GM18499 (cell line): ENCODE data around the gene SLC29A1.
"Not testable (repeated sequence)": the region's sequence is repeated elsewhere in the genome, so short reads cannot be mapped to it uniquely, and the experiment has no call there.

ENCODE experiments used
- ATAC-seq: cut with Tn5 transposase; IDR thresholded peaks from one replicate; pipeline ENCODE4 v1.9.1; 2021; ENCODE audit warnings: moderate number of reproducible peaks; ENCODE audit not compliant: insufficient read depth, unreplicated experiment

Gene SLC29A1

DNA sequence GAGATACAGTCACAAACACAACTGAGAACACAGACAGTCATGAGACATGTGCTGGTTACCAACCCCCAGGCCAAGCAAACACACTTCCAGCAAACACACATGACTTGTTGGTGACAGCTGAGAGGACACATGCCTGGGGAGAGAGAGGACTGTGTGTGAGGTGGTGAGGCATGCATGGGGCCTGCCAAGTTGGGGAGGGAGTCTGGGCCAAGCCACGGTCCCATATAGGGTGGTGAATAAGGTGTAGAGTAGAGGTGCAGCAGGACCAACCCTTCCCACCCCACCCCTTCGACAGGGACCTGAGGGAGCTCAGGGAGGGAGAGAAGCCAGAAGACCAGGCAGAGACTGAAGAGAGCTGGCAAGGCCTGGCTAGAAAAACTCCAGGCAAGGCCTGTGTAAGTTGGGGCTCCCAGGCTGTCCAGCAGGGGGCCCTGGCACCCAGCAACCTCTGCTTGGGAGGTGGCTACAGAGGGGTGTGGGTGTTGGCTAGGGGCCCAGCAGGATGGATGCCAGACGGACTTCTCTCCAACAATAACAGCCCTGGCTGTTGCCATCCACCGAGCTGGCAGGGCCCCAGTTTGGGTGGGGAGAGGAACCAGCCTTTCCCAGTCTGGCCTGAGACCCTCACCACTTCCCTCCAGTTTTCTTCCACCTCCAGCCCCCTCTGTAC is 2.0 kb upstream of the SLC29A1 start:
- no peak for ATAC-seq

DNA sequence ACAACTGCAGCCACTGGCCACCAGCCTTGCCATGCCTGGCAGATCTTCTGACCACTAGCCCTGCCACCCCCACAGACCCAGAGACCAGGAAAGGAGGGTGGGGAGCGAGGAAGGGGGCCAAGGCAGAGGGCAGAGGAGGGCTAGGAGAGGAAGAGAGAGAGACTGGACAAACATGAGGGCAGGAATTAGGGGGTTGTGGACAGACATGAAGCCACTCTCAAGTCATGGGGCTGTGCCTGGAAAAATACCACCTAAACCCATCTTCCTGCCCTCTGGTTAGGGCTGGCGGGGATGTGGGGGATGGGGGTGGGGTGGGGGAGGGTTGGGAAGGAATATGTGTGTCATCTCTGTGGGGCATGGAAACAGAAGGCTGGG is 1.4 kb upstream of the SLC29A1 start:
- ATAC-seq = no peak

DNA sequence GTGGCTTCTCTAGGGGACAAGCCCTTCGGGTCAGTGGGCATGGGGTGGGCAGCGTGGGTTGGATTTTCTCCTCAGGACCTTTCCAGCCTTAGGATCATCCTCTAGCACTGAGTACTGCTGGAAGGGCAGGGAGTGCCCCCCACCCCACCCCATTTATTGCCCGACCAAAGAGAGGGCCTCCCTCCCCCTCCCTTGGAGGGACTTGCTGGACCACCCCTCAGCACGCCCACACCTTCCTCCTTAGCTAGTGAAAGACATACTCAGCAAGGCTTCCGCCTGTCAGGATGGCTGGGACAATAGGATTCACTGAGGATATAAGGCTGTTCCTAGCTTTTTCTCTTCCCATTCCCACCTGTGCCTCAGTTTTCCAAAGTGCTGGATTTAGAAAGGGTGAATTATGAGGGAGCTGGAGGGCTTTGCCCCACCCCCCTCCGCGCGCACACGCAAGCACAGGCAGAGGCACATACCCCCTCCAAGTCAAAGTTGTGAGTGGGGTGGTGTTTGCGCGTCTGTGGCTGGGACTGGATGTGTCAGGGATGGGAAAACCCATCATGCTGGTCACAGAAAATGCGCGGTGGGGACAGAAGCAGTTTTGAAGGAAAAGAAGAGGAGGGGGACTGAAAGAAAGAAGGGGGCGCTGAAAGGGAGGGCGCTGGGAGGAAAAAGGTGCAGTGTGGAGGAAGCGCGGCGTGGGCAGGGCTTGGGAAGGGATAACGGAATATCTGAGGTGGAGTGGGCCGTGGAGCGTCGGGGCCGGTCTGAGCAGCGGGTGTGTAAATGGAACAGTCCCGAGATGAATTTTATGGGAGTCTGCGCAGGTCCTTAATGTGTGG is 693 bp upstream of the SLC29A1 start:
- no peak for ATAC-seq

DNA sequence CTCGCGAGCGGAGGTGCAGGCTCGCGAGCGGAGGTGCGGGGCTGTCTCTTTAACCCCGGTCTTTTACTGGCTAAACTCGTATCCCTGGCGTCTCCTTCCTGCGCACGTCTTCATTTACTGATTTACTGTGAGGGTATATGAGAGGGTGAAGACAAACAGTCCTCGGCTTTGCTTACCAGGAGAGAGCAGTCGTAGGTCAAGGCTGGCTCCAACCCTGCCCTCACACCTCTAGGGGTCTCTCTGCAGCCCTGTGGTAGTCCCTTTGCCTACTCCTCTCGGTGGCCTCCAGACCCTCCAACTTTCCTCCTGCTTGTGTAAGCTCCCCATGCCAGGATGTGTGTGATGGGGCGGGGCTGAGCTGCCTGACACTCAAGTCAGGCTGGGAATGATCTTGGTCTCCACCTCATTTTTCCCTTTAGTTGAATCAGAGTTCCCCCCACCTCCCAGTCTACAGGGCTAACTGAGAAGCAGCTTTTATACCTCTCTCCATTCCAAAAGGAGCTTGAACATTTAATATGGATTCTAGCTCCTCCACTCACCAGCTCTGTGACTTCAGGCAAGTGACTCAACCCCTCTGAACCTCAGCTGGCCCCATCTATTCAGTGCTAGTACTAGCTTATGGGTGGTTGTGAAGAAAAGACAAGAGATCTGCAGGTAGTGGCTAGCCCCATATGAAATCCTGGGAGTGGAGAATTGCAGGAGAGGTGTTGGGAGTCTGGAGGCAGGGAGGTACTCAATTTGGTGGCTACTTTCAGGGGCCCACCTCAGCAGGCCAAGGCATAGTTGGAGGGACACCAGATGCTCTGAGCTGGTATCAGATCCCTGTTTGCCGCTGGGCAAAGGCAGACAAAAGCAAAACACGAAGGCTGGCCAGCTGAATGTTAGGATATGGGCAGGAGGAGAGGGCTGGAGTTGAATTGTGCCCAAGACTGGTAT is 902 bp downstream of the SLC29A1 start:
- no peak for ATAC-seq

DNA sequence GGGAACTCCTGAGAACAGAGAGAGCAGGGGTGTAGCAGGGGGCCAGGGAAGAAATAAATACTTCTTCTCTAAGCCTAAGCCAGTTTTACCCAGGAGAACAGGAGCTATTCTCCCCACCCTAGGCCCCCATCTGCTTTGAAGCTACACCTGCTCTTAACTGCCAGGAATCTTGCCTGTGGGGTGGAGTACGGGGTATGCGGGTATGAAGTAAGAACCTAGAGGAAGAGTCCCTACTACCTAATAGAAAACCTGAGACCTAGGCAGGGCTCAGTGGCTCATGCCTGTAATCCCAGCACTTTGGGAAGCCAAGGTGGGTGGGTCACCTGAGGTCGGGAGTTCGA is 1.5 kb downstream of the SLC29A1 start:
- ATAC-seq = no peak

DNA sequence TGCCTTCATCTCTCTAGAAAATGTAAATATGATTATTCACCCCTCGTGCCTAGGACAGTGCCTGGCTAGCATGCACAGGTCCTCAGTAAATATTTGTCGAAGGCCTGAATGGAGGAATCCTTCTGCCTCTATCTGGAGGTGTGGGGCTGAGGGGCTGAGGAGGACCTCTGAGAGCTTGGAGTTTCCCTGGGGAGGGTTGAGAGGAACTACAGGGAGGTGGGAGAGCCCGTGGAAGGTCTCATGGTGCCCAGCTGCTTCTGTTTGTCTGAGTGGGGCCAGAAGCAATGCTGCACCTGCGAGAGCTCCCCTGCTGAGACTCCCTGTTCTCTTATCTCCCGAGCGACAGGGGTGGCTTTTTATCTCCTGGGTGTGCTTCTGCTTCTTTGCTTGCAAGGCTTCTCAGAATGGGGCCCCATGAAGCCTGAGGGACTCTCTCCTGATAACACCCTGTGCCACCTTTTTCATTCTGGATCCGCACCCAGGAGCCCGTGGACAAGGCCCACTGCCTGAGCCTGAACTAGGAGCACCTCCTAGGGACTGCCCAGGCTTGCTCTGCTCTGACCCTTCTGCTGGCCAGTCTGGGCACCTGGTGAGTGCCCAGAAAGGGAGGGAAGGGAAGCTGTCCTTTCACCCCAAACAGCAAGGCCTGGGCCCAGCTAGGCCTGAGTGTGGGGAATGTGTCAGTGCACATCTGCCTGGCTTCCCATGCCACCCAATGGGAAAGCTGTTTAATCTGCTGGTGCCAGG is 2.4 kb downstream of the SLC29A1 start:
- ATAC-seq = no peak

DNA sequence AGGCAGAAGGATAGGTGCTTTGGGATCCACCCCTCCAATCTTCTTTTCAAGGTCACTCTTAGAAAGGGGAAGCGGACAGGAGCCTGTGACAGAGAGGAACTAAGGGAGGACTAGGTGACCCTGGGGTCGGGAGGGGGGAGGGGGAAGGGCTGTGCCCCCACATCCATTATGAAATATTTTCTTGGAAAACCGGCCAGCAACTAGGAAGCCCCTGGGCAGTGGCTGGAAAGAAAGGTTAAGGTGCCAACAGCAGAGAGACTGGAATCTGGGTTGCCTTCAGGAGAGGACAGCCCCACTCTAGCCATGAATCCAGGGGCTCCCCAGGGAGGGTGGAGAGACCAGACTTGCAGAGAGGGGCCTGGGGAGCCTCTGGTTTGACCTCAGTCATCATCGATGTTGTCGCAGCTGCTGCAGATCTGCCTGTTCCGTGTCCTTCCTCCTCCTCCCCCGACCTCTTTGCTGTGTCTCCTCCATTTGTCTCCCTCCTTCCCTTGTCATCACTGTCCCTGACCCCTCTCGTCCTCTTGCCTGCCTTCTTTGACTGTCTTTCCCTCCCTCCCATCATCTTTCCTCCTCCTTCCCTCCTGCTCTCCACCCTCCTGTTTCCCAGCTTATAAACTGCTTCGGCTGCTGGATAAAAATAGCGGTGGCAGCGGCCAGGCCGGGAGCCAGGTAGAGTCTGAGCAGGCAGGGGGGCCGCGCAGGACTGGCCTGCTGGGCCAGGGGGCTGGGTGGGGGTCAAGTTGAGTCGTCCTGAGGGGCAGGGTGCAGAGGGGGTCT is 3.2 kb downstream of the SLC29A1 start:
- no peak for ATAC-seq

DNA sequence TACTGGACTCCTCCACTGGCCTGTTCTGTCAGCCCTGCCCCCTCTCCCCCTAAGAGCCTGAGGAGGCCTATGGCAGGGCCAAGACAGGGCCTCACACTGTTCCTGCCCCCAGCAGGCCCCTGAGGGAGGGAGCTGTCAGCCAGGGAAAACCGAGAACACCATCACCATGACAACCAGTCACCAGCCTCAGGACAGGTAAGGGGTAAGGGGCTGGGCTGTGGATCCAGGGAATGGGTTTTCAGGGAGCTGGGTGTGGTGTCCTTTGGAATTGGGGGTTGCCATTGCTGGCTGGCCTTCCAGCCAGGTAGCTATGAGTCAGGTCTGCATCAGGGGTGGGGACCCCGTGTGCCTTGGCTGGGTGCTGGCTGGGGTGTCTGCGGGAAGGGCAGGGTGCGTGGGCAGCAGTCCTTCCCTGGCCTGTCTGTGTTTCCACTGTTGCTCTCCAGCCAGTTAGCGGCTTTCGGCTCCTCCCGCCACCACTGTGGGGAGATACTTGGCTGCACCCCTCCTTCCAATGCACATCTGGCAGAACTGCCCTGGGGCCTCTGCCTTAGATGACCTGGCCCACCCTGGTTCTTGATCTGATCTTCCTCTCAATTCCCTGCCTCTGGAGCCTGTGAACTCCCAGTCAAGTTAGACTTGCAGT is 3.9 kb downstream of the SLC29A1 start:
- no peak for ATAC-seq

DNA sequence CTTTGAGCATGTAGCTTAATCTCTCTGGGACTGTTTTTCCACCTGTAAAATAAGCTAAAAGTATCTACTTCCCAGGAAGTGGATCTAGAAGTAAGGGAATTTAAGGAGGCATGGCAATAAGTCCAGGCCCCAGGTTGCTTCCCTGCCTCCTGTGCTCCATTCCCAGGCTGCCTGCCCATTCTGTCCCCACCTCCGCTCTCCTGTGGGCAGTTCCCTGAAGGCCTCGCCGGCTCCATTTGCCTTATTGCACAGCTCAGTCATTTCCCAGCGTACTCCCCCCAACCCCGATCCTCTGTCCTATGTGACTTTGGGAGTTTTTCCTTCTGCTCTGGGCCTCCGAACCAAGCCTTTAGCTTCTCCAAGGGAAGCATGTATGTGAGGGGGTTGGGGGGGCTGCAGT is 4.6 kb downstream of the SLC29A1 start:
- ATAC-seq = no peak

DNA sequence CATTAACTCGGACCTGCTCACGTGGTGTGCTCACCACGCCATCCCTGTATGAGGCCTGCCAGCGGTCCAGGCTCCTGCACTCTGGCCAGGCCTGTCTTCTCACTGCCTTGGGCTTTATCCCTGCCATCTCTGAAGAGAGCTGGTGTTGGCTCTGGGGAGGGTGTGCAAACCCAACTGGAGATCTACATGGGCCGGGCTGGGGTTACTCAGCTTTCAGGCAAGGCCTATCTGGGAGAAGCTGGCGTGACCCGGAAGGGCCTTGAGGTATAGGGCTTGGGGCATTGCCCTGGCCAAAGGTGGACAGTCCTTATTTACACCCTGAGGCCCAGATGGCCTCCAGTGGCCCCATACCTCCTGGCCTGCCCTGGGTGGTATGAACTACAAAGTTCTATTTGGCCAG is 5.0 kb downstream of the SLC29A1 start:
- no peak for ATAC-seq

DNA sequence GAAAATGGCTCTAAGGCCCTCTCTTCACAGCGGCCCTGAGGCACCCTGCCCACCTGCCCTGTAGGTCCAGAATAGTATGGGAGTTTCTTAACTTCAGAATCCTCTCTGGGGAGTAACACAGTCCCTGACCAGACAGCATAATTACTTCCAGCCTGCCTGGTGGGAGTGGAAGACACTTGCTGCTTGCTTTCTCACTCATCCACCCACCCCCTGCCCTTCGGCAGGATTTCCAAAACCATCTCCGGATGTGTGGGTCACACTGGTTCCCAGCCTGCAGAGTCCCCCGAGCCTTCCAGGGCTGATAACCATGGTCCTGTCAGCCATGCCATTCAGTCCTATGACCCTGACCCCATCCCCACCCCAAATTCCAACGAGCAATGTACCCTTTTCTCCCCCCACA is 5.4 kb downstream of the SLC29A1 start:
- no peak for ATAC-seq

DNA sequence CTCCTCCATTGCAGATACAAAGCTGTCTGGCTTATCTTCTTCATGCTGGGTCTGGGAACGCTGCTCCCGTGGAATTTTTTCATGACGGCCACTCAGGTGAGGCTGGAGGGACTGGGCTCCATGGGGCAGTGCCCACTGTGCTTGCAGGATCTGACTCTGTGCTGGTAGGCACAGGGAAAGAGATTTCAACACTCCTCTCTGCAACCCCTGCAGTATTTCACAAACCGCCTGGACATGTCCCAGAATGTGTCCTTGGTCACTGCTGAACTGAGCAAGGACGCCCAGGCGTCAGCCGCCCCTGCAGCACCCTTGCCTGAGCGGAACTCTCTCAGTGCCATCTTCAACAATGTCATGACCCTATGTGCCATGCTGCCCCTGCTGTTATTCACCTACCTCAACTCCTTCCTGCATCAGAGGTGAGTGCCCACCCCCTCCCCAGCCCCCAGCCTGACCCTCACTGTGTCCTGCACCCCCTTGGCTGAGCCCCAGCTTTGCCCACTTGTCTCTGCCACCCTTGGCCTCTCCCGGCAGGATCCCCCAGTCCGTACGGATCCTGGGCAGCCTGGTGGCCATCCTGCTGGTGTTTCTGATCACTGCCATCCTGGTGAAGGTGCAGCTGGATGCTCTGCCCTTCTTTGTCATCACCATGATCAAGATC is 6.1 kb downstream of the SLC29A1 start:
- ATAC-seq = no peak

DNA sequence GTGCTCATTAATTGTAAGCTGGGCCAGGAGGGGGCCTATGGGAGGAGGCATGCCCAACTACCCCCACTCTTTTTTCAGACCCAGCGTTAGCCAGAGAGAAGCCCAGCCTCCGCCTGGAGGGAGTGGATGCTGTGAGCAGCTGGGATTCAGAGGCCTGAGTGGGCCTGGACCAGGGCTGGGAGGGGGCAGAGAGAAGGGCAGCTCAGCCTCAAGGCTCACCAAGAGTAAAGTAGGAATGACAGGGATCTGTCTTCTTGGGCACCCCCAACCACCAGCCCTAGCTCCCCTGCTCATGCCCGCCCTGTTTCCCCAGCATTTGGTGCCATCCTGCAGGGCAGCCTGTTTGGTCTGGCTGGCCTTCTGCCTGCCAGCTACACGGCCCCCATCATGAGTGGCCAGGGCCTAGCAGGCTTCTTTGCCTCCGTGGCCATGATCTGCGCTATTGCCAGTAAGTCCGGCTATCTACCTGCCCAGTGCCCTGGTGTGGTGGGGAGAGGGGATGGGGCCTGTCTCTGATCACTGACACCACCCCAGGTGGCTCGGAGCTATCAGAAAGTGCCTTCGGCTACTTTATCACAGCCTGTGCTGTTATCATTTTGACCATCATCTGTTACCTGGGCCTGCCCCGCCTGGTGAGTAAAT is 6.8 kb downstream of the SLC29A1 start:
- ATAC-seq = no peak

DNA sequence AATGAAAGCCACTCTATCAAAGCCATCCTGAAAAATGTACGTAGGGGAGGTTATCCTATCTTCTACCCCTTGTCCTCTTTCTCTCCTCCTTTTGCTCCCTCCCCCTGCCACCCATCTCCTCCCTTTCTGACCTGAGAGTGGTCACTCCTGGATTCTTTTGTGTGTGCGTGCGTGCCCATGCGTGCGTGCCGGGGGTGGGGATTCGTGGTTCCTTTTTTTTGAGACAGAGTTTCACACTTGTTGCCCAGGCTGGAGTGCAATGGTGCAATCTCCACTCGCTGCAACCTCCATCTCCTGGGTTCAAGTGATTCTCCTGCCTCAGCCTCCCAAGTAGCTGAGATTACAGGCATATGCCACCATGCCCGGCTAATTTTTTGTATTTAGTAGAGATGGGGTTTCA is 8.0 kb downstream of the SLC29A1 start:
- not testable (repeated sequence) for ATAC-seq

DNA sequence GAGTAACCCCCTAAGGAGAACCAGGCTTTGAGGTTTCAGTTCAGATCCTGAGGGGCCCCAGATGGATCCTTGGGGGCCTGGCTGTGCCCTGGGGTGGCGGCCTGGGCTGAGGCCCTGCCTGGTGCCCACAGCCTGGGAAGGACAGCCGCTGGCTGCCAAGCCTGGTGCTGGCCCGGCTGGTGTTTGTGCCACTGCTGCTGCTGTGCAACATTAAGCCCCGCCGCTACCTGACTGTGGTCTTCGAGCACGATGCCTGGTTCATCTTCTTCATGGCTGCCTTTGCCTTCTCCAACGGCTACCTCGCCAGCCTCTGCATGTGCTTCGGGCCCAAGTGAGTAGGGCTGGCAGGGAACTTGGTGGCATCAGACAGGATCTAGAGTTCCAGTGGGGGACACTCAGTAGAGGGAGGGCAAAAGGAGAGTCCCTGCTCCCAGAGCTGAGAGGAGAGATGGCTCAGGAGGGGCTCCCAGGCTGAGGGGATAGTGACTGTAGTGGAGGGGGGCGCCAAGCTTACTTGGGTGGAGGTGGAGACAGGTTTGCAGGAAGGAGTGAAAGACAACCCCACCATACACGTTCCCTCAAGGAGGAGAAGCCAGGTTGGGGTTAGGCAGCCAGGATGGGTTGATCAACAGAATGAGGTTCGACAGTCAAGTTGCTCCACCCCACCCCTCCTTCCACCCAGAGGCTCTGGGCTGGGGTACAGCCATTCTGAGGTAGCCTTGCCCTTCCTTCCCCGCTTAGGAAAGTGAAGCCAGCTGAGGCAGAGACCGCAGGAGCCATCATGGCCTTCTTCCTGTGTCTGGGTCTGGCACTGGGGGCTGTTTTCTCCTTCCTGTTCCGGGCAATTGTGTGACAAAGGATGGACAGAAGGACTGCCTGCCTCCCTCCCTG is 9.5 kb downstream of the SLC29A1 start:
- ATAC-seq = no peak

DNA sequence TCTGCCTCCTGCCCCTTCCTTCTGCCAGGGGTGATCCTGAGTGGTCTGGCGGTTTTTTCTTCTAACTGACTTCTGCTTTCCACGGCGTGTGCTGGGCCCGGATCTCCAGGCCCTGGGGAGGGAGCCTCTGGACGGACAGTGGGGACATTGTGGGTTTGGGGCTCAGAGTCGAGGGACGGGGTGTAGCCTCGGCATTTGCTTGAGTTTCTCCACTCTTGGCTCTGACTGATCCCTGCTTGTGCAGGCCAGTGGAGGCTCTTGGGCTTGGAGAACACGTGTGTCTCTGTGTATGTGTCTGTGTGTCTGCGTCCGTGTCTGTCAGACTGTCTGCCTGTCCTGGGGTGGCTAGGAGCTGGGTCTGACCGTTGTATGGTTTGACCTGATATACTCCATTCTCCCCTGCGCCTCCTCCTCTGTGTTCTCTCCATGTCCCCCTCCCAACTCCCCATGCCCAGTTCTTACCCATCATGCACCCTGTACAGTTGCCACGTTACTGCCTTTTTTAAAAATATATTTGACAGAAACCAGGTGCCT is 10.2 kb downstream of the SLC29A1 start:
- ATAC-seq = no peak
